ENCODE results near the gene TNC.

DNA sequence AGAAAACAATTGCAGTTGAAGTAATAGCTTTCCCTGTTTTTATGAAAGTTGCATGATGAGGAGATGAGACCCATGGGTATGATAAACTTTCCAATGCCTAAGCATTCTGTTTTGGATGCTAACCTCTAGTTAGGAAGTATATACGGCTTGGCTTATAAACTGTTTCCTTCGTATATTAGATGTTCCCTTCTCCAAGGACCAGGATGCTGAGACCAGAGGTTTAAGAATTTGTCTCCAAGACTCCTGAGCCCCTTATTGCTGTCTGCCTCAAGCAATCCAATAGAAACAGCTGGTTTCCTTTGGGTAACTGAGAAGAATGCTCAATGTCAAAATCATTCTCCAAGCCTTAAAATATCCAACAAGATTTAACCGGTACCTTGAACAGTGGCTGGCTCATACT is 12.2 kb upstream of the TNC start:
- TF ChIP-seq, protein P1, sequence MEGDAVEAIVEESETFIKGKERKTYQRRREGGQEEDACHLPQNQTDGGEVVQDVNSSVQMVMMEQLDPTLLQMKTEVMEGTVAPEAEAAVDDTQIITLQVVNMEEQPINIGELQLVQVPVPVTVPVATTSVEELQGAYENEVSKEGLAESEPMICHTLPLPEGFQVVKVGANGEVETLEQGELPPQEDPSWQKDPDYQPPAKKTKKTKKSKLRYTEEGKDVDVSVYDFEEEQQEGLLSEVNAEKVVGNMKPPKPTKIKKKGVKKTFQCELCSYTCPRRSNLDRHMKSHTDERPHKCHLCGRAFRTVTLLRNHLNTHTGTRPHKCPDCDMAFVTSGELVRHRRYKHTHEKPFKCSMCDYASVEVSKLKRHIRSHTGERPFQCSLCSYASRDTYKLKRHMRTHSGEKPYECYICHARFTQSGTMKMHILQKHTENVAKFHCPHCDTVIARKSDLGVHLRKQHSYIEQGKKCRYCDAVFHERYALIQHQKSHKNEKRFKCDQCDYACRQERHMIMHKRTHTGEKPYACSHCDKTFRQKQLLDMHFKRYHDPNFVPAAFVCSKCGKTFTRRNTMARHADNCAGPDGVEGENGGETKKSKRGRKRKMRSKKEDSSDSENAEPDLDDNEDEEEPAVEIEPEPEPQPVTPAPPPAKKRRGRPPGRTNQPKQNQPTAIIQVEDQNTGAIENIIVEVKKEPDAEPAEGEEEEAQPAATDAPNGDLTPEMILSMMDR (IDR thresholded peaks at IDR 0.05): no peak
- no peak for TF ChIP-seq POLR2A (IDR thresholded peaks at IDR 0.05)

All from heart left ventricle (tissue), 13 donors.